DOHH2 (cell line): Measurements from ENCODE around the gene FBXO10.

Experiments used
- H3F3A ChIP-seq: fragments of 200-600 bp; sonication (generic), shearing (Covaris generic); 2 replicates; pipeline ENCODE4 v1.6.0; 2016; ENCODE audit warnings: antibody characterized with exemption, mild to moderate bottlenecking; ENCODE audit not compliant: control insufficient read depth, insufficient read depth
- H3K27ac ChIP-seq: fragments of 200-600 bp; sonication (generic); 2 replicates; pipeline ENCODE4 v1.5.1; 2014; ENCODE audit warnings: low read depth, mild to moderate bottlenecking, low read length, moderate library complexity
- H3K27me3 ChIP-seq: fragments of 200-600 bp; sonication (generic); 2 replicates; pipeline ENCODE4 v1.6.1; 2014; ENCODE audit warnings: mild to moderate bottlenecking, low read length, mixed read lengths; ENCODE audit not compliant: control insufficient read depth
- H3K36me3 ChIP-seq: fragments of 200-600 bp; sonication (generic); 2 replicates; pipeline ENCODE4 v1.6.1; 2014; ENCODE audit warnings: mild to moderate bottlenecking, low read length, moderate library complexity, mixed read lengths; ENCODE audit not compliant: control insufficient read depth
- H3K4me1 ChIP-seq: fragments of 200-600 bp; sonication (generic); 2 replicates; pipeline ENCODE4 v1.6.1; 2014; ENCODE audit warnings: mild to moderate bottlenecking, low read length, mixed read lengths; ENCODE audit not compliant: control insufficient read depth
- H3K4me2 ChIP-seq: fragments of 200-600 bp; sonication (generic); 2 replicates; pipeline ENCODE4 v1.6.0; 2014; ENCODE audit warnings: mild to moderate bottlenecking, low read length, moderate library complexity
- H3K4me3 ChIP-seq: fragments of 200-600 bp; sonication (generic); 2 replicates; pipeline ENCODE4 v1.5.1; 2014; ENCODE audit warnings: mild to moderate bottlenecking, low read length, mixed read lengths
- H3K79me2 ChIP-seq: fragments of 200-600 bp; sonication (generic); 2 replicates; pipeline ENCODE4 v1.6.1; 2014; ENCODE audit warnings: mild to moderate bottlenecking, low read length, mixed read lengths; ENCODE audit not compliant: control insufficient read depth
- H3K9me2 ChIP-seq: fragments of 200-600 bp; sonication (generic); replicated peaks from 2 replicates; pipeline ENCODE4 v1.6.1; 2014; ENCODE audit warnings: mild to moderate bottlenecking, low read length, mixed read lengths; ENCODE audit not compliant: control insufficient read depth
- H3K9me3 ChIP-seq: fragments of 200-600 bp; sonication (generic); 2 replicates; pipeline ENCODE4 v1.6.1; 2014; ENCODE audit warnings: antibody characterized with exemption, low read length, mixed read lengths; ENCODE audit not compliant: control insufficient read depth, insufficient read depth
- H4K20me1 ChIP-seq: fragments of 200-600 bp; sonication (generic); 2 replicates; pipeline ENCODE4 v1.6.0; 2014; ENCODE audit warnings: low read depth, mild to moderate bottlenecking, antibody characterized with exemption, low read length, moderate library complexity; ENCODE audit not compliant: control insufficient read depth, insufficient read depth
- EZH2phosphoT487 ChIP-seq: fragments of 200-600 bp; sonication (generic); IDR thresholded peaks from 2 replicates; pipeline ENCODE4 v1.6.1; 2017; ENCODE audit warnings: borderline replicate concordance, mild to moderate bottlenecking, antibody characterized with exemption, low read length, moderate library complexity, mixed read lengths
- TF ChIP-seq, protein P1 (sequence below): fragments of 200-600 bp; sonication (generic); IDR thresholded peaks from one replicate; pipeline ENCODE4 v1.5.1; 2014; ENCODE audit warnings: antibody characterized with exemption, mild to moderate bottlenecking, low read depth, low read length; ENCODE audit not compliant: poor library complexity, severe bottlenecking

Gene FBXO10

DNA sequence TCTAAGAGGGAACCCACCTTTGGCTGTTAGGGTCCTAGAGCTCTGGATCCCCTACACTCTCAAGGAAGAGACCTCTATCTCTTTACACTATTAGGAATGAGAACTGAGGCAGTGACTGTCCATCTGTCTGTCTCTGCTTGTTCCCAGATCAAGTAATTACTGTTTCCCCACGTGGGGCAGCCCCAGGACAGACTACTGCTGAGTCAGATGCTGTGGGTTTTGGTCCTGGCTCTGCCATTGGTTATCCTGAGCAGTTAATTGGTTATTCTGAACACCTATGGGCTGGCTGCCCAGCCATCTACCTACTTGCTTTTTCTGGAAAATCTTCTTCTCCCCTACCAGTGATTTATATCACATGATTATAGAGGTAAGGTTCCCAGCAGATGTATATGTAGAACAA, 33.3 kb downstream of the FBXO10 start:
- Histone ChIP-seq H3K79me2 (no peaks in the 10 kb centered on the region), H3K9me2 (no peaks in the 10 kb centered on the region)
- TF ChIP-seq EZH2phosphoT487, result no peak
- TF ChIP-seq, protein P1, sequence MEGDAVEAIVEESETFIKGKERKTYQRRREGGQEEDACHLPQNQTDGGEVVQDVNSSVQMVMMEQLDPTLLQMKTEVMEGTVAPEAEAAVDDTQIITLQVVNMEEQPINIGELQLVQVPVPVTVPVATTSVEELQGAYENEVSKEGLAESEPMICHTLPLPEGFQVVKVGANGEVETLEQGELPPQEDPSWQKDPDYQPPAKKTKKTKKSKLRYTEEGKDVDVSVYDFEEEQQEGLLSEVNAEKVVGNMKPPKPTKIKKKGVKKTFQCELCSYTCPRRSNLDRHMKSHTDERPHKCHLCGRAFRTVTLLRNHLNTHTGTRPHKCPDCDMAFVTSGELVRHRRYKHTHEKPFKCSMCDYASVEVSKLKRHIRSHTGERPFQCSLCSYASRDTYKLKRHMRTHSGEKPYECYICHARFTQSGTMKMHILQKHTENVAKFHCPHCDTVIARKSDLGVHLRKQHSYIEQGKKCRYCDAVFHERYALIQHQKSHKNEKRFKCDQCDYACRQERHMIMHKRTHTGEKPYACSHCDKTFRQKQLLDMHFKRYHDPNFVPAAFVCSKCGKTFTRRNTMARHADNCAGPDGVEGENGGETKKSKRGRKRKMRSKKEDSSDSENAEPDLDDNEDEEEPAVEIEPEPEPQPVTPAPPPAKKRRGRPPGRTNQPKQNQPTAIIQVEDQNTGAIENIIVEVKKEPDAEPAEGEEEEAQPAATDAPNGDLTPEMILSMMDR, result no peak

DNA sequence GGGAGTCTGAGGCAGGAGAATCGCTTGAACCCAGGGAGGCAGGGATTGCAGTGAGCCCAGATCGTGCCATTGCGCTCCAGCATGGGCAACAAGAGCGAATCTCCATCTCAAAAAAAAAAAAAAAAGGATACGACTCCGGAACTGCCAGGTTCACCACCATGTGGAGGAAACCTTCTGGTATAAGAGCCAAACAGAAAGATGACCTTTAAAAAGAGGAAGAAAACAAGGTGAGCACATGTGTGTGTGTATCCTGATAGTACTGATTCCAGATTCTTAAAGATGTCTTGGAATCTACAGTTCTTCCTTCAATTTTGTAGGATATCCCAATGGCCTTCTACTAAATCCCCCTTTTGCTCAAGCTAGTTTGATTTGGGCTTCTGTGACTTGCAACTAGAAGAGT, 33.7 kb downstream of the FBXO10 start:
- H3K36me3 ChIP-seq, result peaks cover 16% of the 10 kb centered on the region
- H4K20me1 ChIP-seq, result no peaks in the 10 kb centered on the region
- H3K27me3 ChIP-seq, result no peaks in the 10 kb centered on the region
- H3K4me2 ChIP-seq, result no peak overlapping the region
- H3F3A ChIP-seq, result no peaks in the 10 kb centered on the region; the same call in 1 of the 2 replicates
- H3K9me2 ChIP-seq, result no peaks in the 10 kb centered on the region
- H3K79me2 ChIP-seq, result no peaks in the 10 kb centered on the region
- no peak overlapping the region for H3K27ac ChIP-seq
- peaks cover 8% of the 10 kb centered on the region for H3K4me1 ChIP-seq
- no peaks in the 10 kb centered on the region for H3K9me3 ChIP-seq
- no peak for TF ChIP-seq EZH2phosphoT487
- TF ChIP-seq, protein P1, result no peak
- no peak overlapping the region for H3K4me3 ChIP-seq

More for the DNA sequence above, 33.3 kb downstream of the FBXO10 start:
- Histone ChIP-seq H3K27ac (no peak overlapping the region), H4K20me1 (no peaks in the 10 kb centered on the region), H3K4me1 (peaks cover 11% of the 10 kb centered on the region), H3K4me2 (no peak overlapping the region), H3F3A (no peaks in the 10 kb centered on the region; the same call in 1 of the 2 replicates), H3K27me3 (no peaks in the 10 kb centered on the region), H3K4me3 (no peak overlapping the region), H3K9me3 (no peaks in the 10 kb centered on the region), H3K36me3 (peaks cover 13% of the 10 kb centered on the region)

DNA sequence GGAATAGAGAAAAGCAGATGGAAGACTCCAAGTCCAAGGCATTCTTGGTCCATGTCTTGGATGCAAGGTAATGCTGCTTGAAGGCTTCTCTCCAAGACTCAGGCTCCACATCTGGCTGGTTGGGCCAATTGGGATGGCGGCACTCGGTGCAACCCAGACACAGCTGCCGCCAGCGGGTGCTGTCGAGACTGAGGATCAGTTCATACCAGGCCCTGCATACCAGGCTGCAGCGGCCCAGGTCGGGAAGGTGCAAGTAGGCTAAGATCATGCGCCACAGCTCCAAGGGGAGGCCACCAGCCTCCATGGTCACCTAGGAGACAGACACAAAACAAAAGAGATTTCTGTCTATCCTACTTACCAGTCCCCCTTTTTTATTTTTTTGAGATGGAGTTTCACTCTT, 34.7 kb downstream of the FBXO10 start:
- Histone ChIP-seq H3K9me2 (no peaks in the 10 kb centered on the region), H3K4me2 (no peak overlapping the region), H3K9me3 (no peaks in the 10 kb centered on the region), H4K20me1 (no peaks in the 10 kb centered on the region), H3K79me2 (no peaks in the 10 kb centered on the region), H3K27me3 (no peaks in the 10 kb centered on the region), H3K4me3 (no peak overlapping the region), H3F3A (no peaks in the 10 kb centered on the region; the same call in 1 of the 2 replicates), H3K4me1 (0 out of 2 replicates have a peak, but pooled peaks cover 3% of the 10 kb centered on the region), H3K27ac (no peak overlapping the region), H3K36me3 (peaks cover 24% of the 10 kb centered on the region)
- no peak for TF ChIP-seq EZH2phosphoT487
- TF ChIP-seq, protein P1, result no peak
